H1 (cell line): ENCODE data around the gene LRRC72. TPM values are rescaled to one million over a fixed set of nuclear protein-coding genes. Genes with fewer than 3 reads are reported as not detected.

Experiments
- CTCF ChIA-PET: fragments of 300-600 bp; sonication (Branson Sonifier 250); formaldehyde crosslinking; loops from one replicate; lab custom pipeline; 2021; ENCODE audit not compliant: partially characterized antibody; lab: Charles Lee
- POLR2A ChIA-PET: fragments of 300-600 bp; sonication (Branson Sonifier 250); formaldehyde crosslinking; loops from one replicate; lab custom pipeline; 2021; ENCODE audit warnings: inconsistent platforms; ENCODE audit not compliant: partially characterized antibody; lab: Charles Lee
- DNase-seq, 2 experiments: peaks; one replicate each; pipeline versions ENCODE4 v3.0.0 to v3.0.0-alpha.2; 2010 to 2022; ENCODE audit warnings: low spot score in 2 of 2, low read depth in 1 of 2, mixed read lengths in 1 of 2
- FAIRE-seq: peaks from 2 replicates; lab custom pipeline; 2011; peaks lifted over from hg19 to GRCh38; lab: Jason Lieb, UNC
- H2AFZ ChIP-seq: 2 replicates; pipeline ENCODE4 v1.8.1; 2012; ENCODE audit warnings: low read length, inconsistent platforms
- H2AK5ac ChIP-seq: 2 replicates; pipeline ENCODE4 v1.6.1; 2013; ENCODE audit warnings: low read depth, low read length
- H2BK120ac ChIP-seq: replicated peaks from 2 replicates; pipeline ENCODE3; 2013; ENCODE audit warnings: low read depth, low read length, inconsistent platforms
- H2BK12ac ChIP-seq: 2 replicates; pipeline ENCODE4 v1.6.1; 2013; ENCODE audit warnings: low read depth, low read length
- H2BK15ac ChIP-seq: 2 replicates; pipeline ENCODE4 v1.6.1; 2013; ENCODE audit warnings: low read length
- H2BK20ac ChIP-seq: 2 replicates; pipeline ENCODE4 v1.6.1; 2013; ENCODE audit warnings: low read length
- H2BK5ac ChIP-seq: 2 replicates; pipeline ENCODE4 v1.6.1; 2013; ENCODE audit warnings: low read depth, low read length
- H3K14ac ChIP-seq: 2 replicates; pipeline ENCODE4 v1.6.1; 2013; ENCODE audit warnings: inconsistent platforms; ENCODE audit not compliant: insufficient read length
- H3K18ac ChIP-seq: 2 replicates; pipeline ENCODE4 v1.6.1; 2013; ENCODE audit warnings: low read length; ENCODE audit errors: extremely low read depth
- H3K23ac ChIP-seq: 2 replicates; pipeline ENCODE4 v1.6.1; 2013; ENCODE audit warnings: inconsistent platforms; ENCODE audit not compliant: insufficient read length
- H3K23me2 ChIP-seq: 2 replicates; pipeline ENCODE4 v1.6.1; 2013; ENCODE audit warnings: low read depth, low read length
- H3K27ac ChIP-seq: 2 replicates; pipeline ENCODE4 v1.6.1; 2011; ENCODE audit warnings: low read depth, low read length, inconsistent platforms
- H3K27me3 ChIP-seq, 4 experiments: replicated peaks in 1 of 4; 1 replicate in 1 of 4; 2 replicates in 3 of 4; pipeline versions ENCODE4 v1.6.1 to v1.8.1; 2011 to 2013; ENCODE audit warnings: low read length in 3 of 4, mild to moderate bottlenecking in 3 of 4, inconsistent platforms in 2 of 4, mixed read lengths in 2 of 4, moderate library complexity in 1 of 4; ENCODE audit not compliant: control insufficient read depth in 3 of 4, insufficient read depth in 3 of 4; ENCODE audit errors: extremely low read depth in 1 of 4
- H3K36me3 ChIP-seq, 4 experiments: 2 replicates each; pipeline versions ENCODE4 v1.6.1 to v1.8.1; 2011 to 2013; ENCODE audit warnings: mild to moderate bottlenecking in 4 of 4, low read length in 3 of 4, moderate library complexity in 2 of 4, control low read depth in 1 of 4, inconsistent platforms in 1 of 4; ENCODE audit not compliant: insufficient read depth in 4 of 4, control insufficient read depth in 2 of 4
- H3K4ac ChIP-seq: replicated peaks from 2 replicates; pipeline ENCODE3; 2013; ENCODE audit warnings: low read length, low read depth, mixed read lengths, inconsistent platforms; ENCODE audit not compliant: insufficient read length
- H3K4me1 ChIP-seq, 4 experiments: replicated peaks in 1 of 4; 1 replicate in 1 of 4; 2 replicates in 3 of 4; pipeline versions ENCODE4 v1.6.1 to v1.8.1; 2011 to 2013; ENCODE audit warnings: low read length in 3 of 4, inconsistent platforms in 2 of 4, mixed read lengths in 1 of 4; ENCODE audit not compliant: insufficient read depth in 4 of 4, control insufficient read depth in 3 of 4
- H3K4me2 ChIP-seq, 2 experiments: 2 replicates each; pipeline versions ENCODE4 v1.6.1 to v1.8.1; 2011 to 2013; ENCODE audit warnings: low read depth in 2 of 2, low read length in 2 of 2, control low read depth in 1 of 2, inconsistent platforms in 1 of 2, mild to moderate bottlenecking in 1 of 2; ENCODE audit not compliant: insufficient read depth in 1 of 2
- H3K4me3 ChIP-seq, 4 experiments: fragments of 200-600, 300-600 bp in 1 of 4; sonication (generic), shearing (Covaris generic), sonication (Bioruptor Twin) in 1 of 4; 2 replicates each; pipeline versions ENCODE4 v1.5.1 to v1.8.1; 2011 to 2016; ENCODE audit warnings: low read length in 4 of 4, low read depth in 3 of 4, control low read depth in 2 of 4, inconsistent platforms in 2 of 4, mild to moderate bottlenecking in 2 of 4, mixed read lengths in 1 of 4, moderate library complexity in 1 of 4; ENCODE audit not compliant: insufficient read depth in 2 of 4; ENCODE audit errors: extremely low read depth in 1 of 4
- H3K56ac ChIP-seq: replicated peaks from 2 replicates; pipeline ENCODE3; 2013; ENCODE audit warnings: low read depth, mild to moderate bottlenecking, mixed read lengths, low read length, inconsistent platforms; ENCODE audit not compliant: insufficient read length
- H3K79me1 ChIP-seq: 2 replicates; pipeline ENCODE4 v1.6.1; 2013; ENCODE audit warnings: low read depth, low read length, control low read depth
- H3K79me2 ChIP-seq, 2 experiments: 2 replicates each; pipeline versions ENCODE4 v1.6.1 to v1.8.1; 2012 to 2013; ENCODE audit warnings: low read length in 2 of 2, mild to moderate bottlenecking in 2 of 2, inconsistent platforms in 1 of 2; ENCODE audit not compliant: insufficient read depth in 2 of 2, control insufficient read depth in 1 of 2
- H3K9ac ChIP-seq, 4 experiments: replicated peaks in 1 of 4; 1 replicate in 1 of 4; 2 replicates in 3 of 4; pipeline versions ENCODE4 v1.6.1 to v1.8.1; 2011 to 2013; ENCODE audit warnings: low read depth in 3 of 4, low read length in 3 of 4, control low read depth in 2 of 4, mild to moderate bottlenecking in 2 of 4, moderate library complexity in 2 of 4, inconsistent platforms in 1 of 4; ENCODE audit errors: extremely low read depth in 1 of 4
- H3K9me3 ChIP-seq, 2 experiments: 2 replicates each; pipeline versions ENCODE4 v1.6.1 to v1.8.1; 2012 to 2013; ENCODE audit warnings: mild to moderate bottlenecking in 2 of 2, moderate library complexity in 2 of 2, control low read depth in 1 of 2, inconsistent platforms in 1 of 2, low read depth in 1 of 2, low read length in 1 of 2, mixed read lengths in 1 of 2; ENCODE audit not compliant: insufficient read depth in 2 of 2
- H4K20me1 ChIP-seq, 2 experiments: replicated peaks in 1 of 2; 2 replicates each; pipeline versions ENCODE3 to v1.8.1; 2011 to 2013; ENCODE audit warnings: inconsistent platforms in 2 of 2, low read length in 2 of 2, mild to moderate bottlenecking in 1 of 2; ENCODE audit not compliant: insufficient read depth in 2 of 2, control insufficient read depth in 1 of 2
- H4K5ac ChIP-seq: 2 replicates; pipeline ENCODE4 v1.6.1; 2013; ENCODE audit warnings: low read length, low read depth, mixed read lengths, inconsistent platforms; ENCODE audit not compliant: insufficient read length
- H4K8ac ChIP-seq: 2 replicates; pipeline ENCODE4 v1.8.0; 2013; ENCODE audit warnings: mild to moderate bottlenecking, moderate library complexity, low read length, inconsistent platforms; ENCODE audit not compliant: insufficient read depth; ENCODE audit errors: extremely low read depth
- H4K91ac ChIP-seq: replicated peaks from 2 replicates; pipeline ENCODE3; 2013; ENCODE audit warnings: low read length, mixed read lengths, inconsistent platforms; ENCODE audit not compliant: insufficient read length
- ATF2 ChIP-seq: IDR thresholded peaks from 2 replicates; pipeline ENCODE4 v1.6.1; 2012; ENCODE audit warnings: low read length, inconsistent platforms
- BCL11A ChIP-seq, 2 experiments: IDR thresholded peaks; one replicate each; pipeline ENCODE4 v1.6.1; 2011; ENCODE audit warnings: low read depth in 2 of 2, low read length in 2 of 2, mild to moderate bottlenecking in 2 of 2
- CHD2 ChIP-seq: IDR thresholded peaks from 2 replicates; pipeline ENCODE4 v1.6.1; 2012; ENCODE audit warnings: low read length, improper control_type of control experiment
- EP300 ChIP-seq, 2 experiments: IDR thresholded peaks; 1 replicate in 1 of 2; 2 replicates in 1 of 2; pipeline ENCODE4 v1.6.1; 2011 to 2012; ENCODE audit warnings: low read depth in 2 of 2, low read length in 2 of 2, mild to moderate bottlenecking in 2 of 2, borderline replicate concordance in 1 of 2, inconsistent platforms in 1 of 2, moderate library complexity in 1 of 2
- EZH2 ChIP-seq: fragments of 200-600 bp; sonication (generic); IDR thresholded peaks from 2 replicates; pipeline ENCODE4 v1.7.1; 2012; ENCODE audit warnings: low read depth, mild to moderate bottlenecking, moderate library complexity, low read length, inconsistent platforms; ENCODE audit not compliant: severe bottlenecking
- SUZ12 ChIP-seq: fragments of 200-600 bp; sonication (generic); IDR thresholded peaks from 2 replicates; pipeline ENCODE4 v1.6.1; 2012; ENCODE audit warnings: mild to moderate bottlenecking, inconsistent platforms, low read length, moderate library complexity, mixed read lengths
- YY1 ChIP-seq: IDR thresholded peaks from 2 replicates; pipeline ENCODE4 v1.6.1; 2011; ENCODE audit warnings: low read depth, mild to moderate bottlenecking, low read length
- WGBS, 2 experiments: shearing (Covaris generic) in 1 of 2; methylation state at CpG; one replicate each; pipeline versions ENCODE4 v1.1.6 to v1.1.7; 2013 to 2015; ENCODE audit warnings: low lambda C conversion rate in 2 of 2, mixed read lengths in 2 of 2, inconsistent platforms in 1 of 2, low coverage in 1 of 2, missing lambda C conversion rate in 1 of 2; ENCODE audit not compliant: insufficient replicate concordance in 2 of 2, insufficient coverage in 1 of 2, insufficient read length in 1 of 2; ENCODE audit errors: extremely low coverage in 1 of 2, missing lambda C conversion rate in 1 of 2; 5-methylcytosine and 5-hydroxymethylcytosine counted together
- polyA plus RNA-seq, 7 experiments: library from polyadenylated mRNA; depleted of rRNA in 3 of 7; stranded (reverse) in 5 of 7; unstranded in 2 of 7; fragments of >200 nt in 5 of 7; fragments of 200-250 nt in 2 of 7; gene quantifications; 1 replicate in 5 of 7; 2 replicates in 1 of 7; 4 replicates in 1 of 7; pipeline versions ENCODE4 v1.2.1 to v1.2.3, GENCODE V29; 2011 to 2013; ENCODE audit warnings: missing spikeins in 2 of 7, mixed read lengths in 2 of 7
- total RNA-seq: library from RNA; stranded (reverse); fragmentation: NEBNext Ultra II Directional; extraction: Animal tissue kit (Norgen Biotek cat#: 25700); gene quantifications from 2 replicates; pipeline ENCODE4 v1.2.1, GENCODE V29; 2021

The LRRC72 gene
- total and polyA plus RNA-seq, 2 of the 8 experiments (the other 6 are each of a cell fraction or from before 2014, with no cell fraction given), result not detected

- Histone ChIP-seq H3K36me3 (no peaks in the 10 kb centered on the region), H3K9me3 (0 out of 4 replicates have a peak, but pooled peaks cover 0 to 3% of the 10 kb centered on the region in 2 experiments), H3K14ac (no peak overlapping the region), H3K56ac (no peak overlapping the region), H2AFZ (no peak overlapping the region), H4K20me1 (no peaks in the 10 kb centered on the region), H3K27ac (no peak overlapping the region), H2BK12ac (no peak overlapping the region), H3K4ac (no peak overlapping the region), H3K79me2 (no peaks in the 10 kb centered on the region), H3K4me1 (no peaks in the 10 kb centered on the region), H3K23me2 (no peaks in the 10 kb centered on the region), H4K5ac (no peak overlapping the region), H3K4me3 (no peak overlapping the region), H3K9ac (no peak overlapping the region), H4K91ac (no peak overlapping the region), H3K79me1 (no peaks in the 10 kb centered on the region), H2BK15ac (no peak overlapping the region), H2BK20ac (no peak overlapping the region), H3K23ac (no peak overlapping the region), H3K4me2 (no peak overlapping the region), H2AK5ac (no peak overlapping the region), H2BK5ac (no peak overlapping the region), H3K27me3 (no peaks in the 10 kb centered on the region), H2BK120ac (no peak overlapping the region), H3K18ac (no peak overlapping the region), H4K8ac (no peak overlapping the region)
- TF ChIP-seq EZH2 (no peak), CHD2 (no peak), SUZ12 (no peak), BCL11A (IDR thresholded peaks at IDR 0.05; ENCODE audit: low read depth in 2 of 2, low read length in 2 of 2) (no peak), ATF2 (no peak), YY1 (no peak), EP300 (IDR thresholded peaks at IDR 0.05; ENCODE audit: borderline replicate concordance in 1 of 2, low read depth in 2 of 2, low read length in 2 of 2) (no peak)
- FAIRE-seq, result no peak
- ChIA-PET CTCF (interaction anchor here (0.7 to 2.4 kb wide), 5 partner anchors 8 to 253 kb away, joined by 3 to 7 read pairs (median 3); no protein-coding TSS in a partner anchor), POLR2A (no interaction called here)
- 95% methylated on average over 28 of the region's 42 CpGs; no CpG with 5 or more reads in 1 of the 2 experiments for WGBS, 2 experiments
- DNase-seq, result no peak
These were observed 59.7 kb downstream of the LRRC72 start for GRCh38 chr7:16586081-16586874.
